Measurements from ENCODE around the gene PEPD.

PEPD gene

DNA sequence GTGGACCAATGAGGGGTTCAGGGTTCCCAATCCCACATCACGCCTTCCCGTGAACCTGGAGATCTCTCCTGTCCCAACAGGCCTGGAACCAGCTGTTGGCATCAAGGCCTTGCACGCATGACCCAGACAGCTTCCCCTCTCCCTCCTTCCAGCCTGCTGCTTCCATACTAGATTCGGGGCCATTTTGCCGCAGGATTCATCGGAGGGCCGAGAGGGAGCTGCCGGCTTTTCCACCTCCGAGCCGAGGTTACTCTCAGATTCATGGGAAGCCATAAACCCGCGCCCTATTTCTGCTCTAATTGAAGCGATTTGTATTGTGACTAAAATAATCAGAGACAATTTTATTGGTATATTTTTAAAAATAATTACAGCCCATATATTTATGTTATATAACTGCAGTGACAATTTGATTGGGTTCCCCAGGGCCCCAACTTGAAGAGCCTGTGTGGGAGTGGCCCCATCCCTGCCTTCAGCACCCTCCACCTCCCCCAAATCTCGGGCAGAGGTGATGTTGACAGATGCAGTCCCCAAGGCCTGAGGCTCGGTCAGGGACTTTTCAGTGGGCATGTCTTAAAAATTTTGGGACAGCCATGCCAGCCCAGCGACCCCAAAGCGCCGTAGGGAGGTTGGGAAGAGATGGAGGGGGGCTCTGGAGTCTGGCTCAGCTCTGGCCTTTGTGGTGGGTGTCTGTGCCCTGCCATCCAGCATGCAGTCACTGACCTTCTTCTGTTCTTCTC, 30.8 kb upstream of the PEPD start:
- no peaks in the 10 kb centered on the region for H3K9me3 Mint-ChIP-seq
- H3K27ac Mint-ChIP-seq = no peak overlapping the region
- no peaks in the 10 kb centered on the region for H3K4me1 Mint-ChIP-seq
- no peak for DNase-seq
- H3K27me3 Mint-ChIP-seq (ENCODE audit: low read depth, poor library complexity) = peaks cover 17% of the 10 kb centered on the region
- TF ChIP-seq CTCF (IDR thresholded peaks at IDR 0.05) = no peak
- H3K36me3 Mint-ChIP-seq (ENCODE audit: low read depth) = no peaks in the 10 kb centered on the region
- no peak overlapping the region for H3K4me3 Mint-ChIP-seq

- H3K4me3 Mint-ChIP-seq = no peak overlapping the region
- H3K4me1 Mint-ChIP-seq = no peaks in the 10 kb centered on the region
- peaks cover 19% of the 10 kb centered on the region for H3K27me3 Mint-ChIP-seq (ENCODE audit: low read depth, poor library complexity)
- H3K9me3 Mint-ChIP-seq = no peaks in the 10 kb centered on the region
- DNase-seq = no peak
- H3K27ac Mint-ChIP-seq = no peak overlapping the region
- no peaks in the 10 kb centered on the region for H3K36me3 Mint-ChIP-seq (ENCODE audit: low read depth)
- TF ChIP-seq CTCF (IDR thresholded peaks at IDR 0.05) = no peak
Measured at GRCh38 chr19:33551676-33552075, 30.1 kb upstream of the PEPD start.

GRCh38 chr19:33550768-33551167, 29.2 kb upstream of the PEPD start:
- Mint-ChIP-seq H3K4me1 (no peaks in the 10 kb centered on the region), H3K36me3 (ENCODE audit: low read depth) (no peaks in the 10 kb centered on the region), H3K9me3 (no peaks in the 10 kb centered on the region), H3K4me3 (no peak overlapping the region), H3K27ac (no peak overlapping the region), H3K27me3 (ENCODE audit: low read depth, poor library complexity) (peaks cover 23% of the 10 kb centered on the region)
- DNase-seq = no peak
- TF ChIP-seq CTCF (IDR thresholded peaks at IDR 0.05) = no peak

DNA sequence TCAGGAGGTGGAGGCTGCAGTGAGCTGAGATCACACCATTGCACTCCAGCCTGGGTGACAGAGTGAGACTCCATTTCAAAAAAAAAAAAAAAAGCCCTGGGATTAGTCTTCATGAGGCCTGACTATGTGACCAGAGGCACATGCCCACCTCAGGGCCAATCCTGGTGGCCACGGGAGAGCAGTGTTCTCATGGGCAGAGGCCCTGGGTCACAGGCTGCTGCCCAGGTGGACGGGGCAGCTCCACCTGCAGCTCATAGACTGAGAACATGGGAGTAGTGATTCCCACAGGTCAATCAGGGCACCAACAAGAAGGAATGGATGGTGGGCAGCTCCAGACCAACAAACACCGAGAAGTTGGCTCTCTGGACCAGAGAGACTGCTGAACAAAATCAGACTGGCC, 26.1 kb upstream of the PEPD start:
- TF ChIP-seq CTCF (IDR thresholded peaks at IDR 0.05) = no peak
- no peak for DNase-seq
- H3K27ac Mint-ChIP-seq = no peak overlapping the region
- H3K4me3 Mint-ChIP-seq = no peak overlapping the region
- H3K9me3 Mint-ChIP-seq = no peaks in the 10 kb centered on the region
- H3K4me1 Mint-ChIP-seq = no peaks in the 10 kb centered on the region
- no peaks in the 10 kb centered on the region for H3K36me3 Mint-ChIP-seq (ENCODE audit: low read depth)
- H3K27me3 Mint-ChIP-seq (ENCODE audit: low read depth, poor library complexity) = peaks cover 21% of the 10 kb centered on the region

GRCh38 chr19:33546656-33547055, 25.1 kb upstream of the PEPD start:
- Mint-ChIP-seq H3K27me3 (ENCODE audit: low read depth, poor library complexity) (peaks cover 31% of the 10 kb centered on the region), H3K4me3 (no peak overlapping the region), H3K9me3 (no peaks in the 10 kb centered on the region), H3K27ac (no peak overlapping the region), H3K36me3 (ENCODE audit: low read depth) (no peaks in the 10 kb centered on the region), H3K4me1 (no peaks in the 10 kb centered on the region)
- TF ChIP-seq CTCF (IDR thresholded peaks at IDR 0.05) = no peak
- DNase-seq = no peak

Measured in nephron progenitor cell (in vitro differentiated cells).